ENCODE results near the gene NIM1K. TPM values are rescaled to one million over a fixed set of nuclear protein-coding genes. Genes with fewer than 3 reads are reported as not detected.

NIM1K gene
- total RNA-seq, 1 donor from 2014 or later = 6.0 TPM

GRCh38 chr5:43243270-43243669, 51.2 kb downstream of the NIM1K start:
- H3K27ac ChIP-seq = no peak overlapping the region
- intact Hi-C loops (cut with DNase I) = no loop called here

GRCh38 chr5:43244823-43245565, 53.0 kb downstream of the NIM1K start:
- no peaks in the 10 kb centered on the region for H3K36me3 ChIP-seq
- H3K9me3 ChIP-seq = no peaks in the 10 kb centered on the region
- no peaks in the 10 kb centered on the region for H3K4me1 ChIP-seq
- no peak for TF ChIP-seq CTCF (IDR thresholded peaks at IDR 0.05)
- no peaks in the 10 kb centered on the region for H3K27me3 ChIP-seq
- H3K27ac ChIP-seq = no peak overlapping the region
- DNase-seq (no peak), ATAC-seq (no peak)
- intact Hi-C loops (cut with DNase I) = no loop called here
- H3K4me3 ChIP-seq = no peak overlapping the region

More at GRCh38 chr5:43243270-43243669, 51.2 kb downstream of the NIM1K start:
- H3K4me3 ChIP-seq = no peak overlapping the region
- H3K9me3 ChIP-seq = no peaks in the 10 kb centered on the region
- no peak for TF ChIP-seq CTCF (IDR thresholded peaks at IDR 0.05)
- DNase-seq (no peak), ATAC-seq (no peak)
- H3K36me3 ChIP-seq = no peaks in the 10 kb centered on the region
- no peaks in the 10 kb centered on the region for H3K4me1 ChIP-seq
- H3K27me3 ChIP-seq = no peaks in the 10 kb centered on the region

GRCh38 chr5:43245724-43246385, 53.8 kb downstream of the NIM1K start:
- Histone ChIP-seq H3K27me3 (no peaks in the 10 kb centered on the region), H3K27ac (no peak overlapping the region), H3K36me3 (no peaks in the 10 kb centered on the region), H3K9me3 (no peaks in the 10 kb centered on the region), H3K4me3 (no peak overlapping the region), H3K4me1 (no peaks in the 10 kb centered on the region)
- no peak for TF ChIP-seq CTCF (IDR thresholded peaks at IDR 0.05)
- intact Hi-C loops (cut with DNase I) = no loop called here
- DNase-seq = no peak
- no peak for ATAC-seq

DNA sequence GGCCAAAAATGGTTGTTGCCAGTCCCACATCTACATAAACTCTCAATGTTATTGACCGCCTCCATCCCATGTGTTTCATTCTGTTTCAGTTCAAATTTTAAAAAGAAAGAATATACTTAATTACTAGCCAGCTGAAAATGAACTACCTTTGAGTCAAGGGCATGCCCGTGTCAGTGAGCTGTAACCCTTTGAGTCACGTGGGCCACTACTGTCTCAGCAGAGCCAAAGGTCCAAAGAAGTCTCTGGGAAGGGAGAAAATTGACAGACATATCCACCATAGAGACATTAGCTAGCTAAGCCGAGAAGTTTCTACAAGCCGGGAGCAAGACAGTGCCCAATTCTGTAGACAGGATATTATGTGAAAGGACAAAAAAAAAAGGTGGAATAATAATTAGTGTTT, 59.7 kb downstream of the NIM1K start:
- Histone ChIP-seq H3K27me3 (no peaks in the 10 kb centered on the region), H3K9me3 (no peaks in the 10 kb centered on the region), H3K27ac (no peak overlapping the region), H3K4me1 (no peaks in the 10 kb centered on the region), H3K4me3 (no peak overlapping the region), H3K36me3 (no peaks in the 10 kb centered on the region)
- DNase-seq (no peak), ATAC-seq (no peak)
- intact Hi-C loops (cut with DNase I) = no loop called here
- no peak for TF ChIP-seq CTCF (IDR thresholded peaks at IDR 0.05)

- Histone ChIP-seq H3K27me3 (no peaks in the 10 kb centered on the region), H3K9me3 (no peaks in the 10 kb centered on the region), H3K4me1 (no peaks in the 10 kb centered on the region), H3K27ac (no peak overlapping the region), H3K36me3 (no peaks in the 10 kb centered on the region), H3K4me3 (no peak overlapping the region)
- ATAC-seq (no peak), DNase-seq (no peak)
- intact Hi-C loops (cut with DNase I) = no loop called here
- TF ChIP-seq CTCF (IDR thresholded peaks at IDR 0.05) = no peak
Measured at GRCh38 chr5:43255704-43256103, 63.7 kb downstream of the NIM1K start.
